Heart left ventricle (tissue), 13 donors: ENCODE data around the gene TBRG4.

Source experiments
- POLR2A ChIP-seq, 2 donors: fragments of 450-650 bp; IDR thresholded peaks; one replicate each; pipeline ENCODE4 v1.6.1; 2017; ENCODE audit warnings: antibody characterized with exemption in 2 of 2, mild to moderate bottlenecking in 2 of 2, moderate library complexity in 2 of 2
- TF ChIP-seq, protein P1 (sequence below), 12 donors: fragments of 200-600 bp; sonication (generic) in 4 of 12; IDR thresholded peaks; one replicate each; pipeline versions ENCODE4 v1.5.0 to v1.8.0; 2018 to 2022; ENCODE audit warnings: antibody characterized with exemption in 12 of 12, mild to moderate bottlenecking in 5 of 12
- donor health status: ischemic (EF 13 %, LVEDD 7.1; RV severe dilation, severe dysfunction).
- donor health status: DM: no; HTN: yes; CAD: no.
- donor health status: DM: no; HTN: no; CAD: no.
- donor health status: ischemic (EF 25% LVEDD 6.9; RV normal size, moderate dysfunction).
- donor health status: ischemic (EF 25% LVEDD 5.7; RV mildly dilated, moderate dysfunction).
- donor health status: ischemic (EF 35%, LVEDD 5.7; RV mildly dilated, moderate dysfunction).
- donor health status: nonischemic (EF 11% LVEDD 7.7; RV severe dilation, severe dysfunction).
- donor health status: DM: yes; HTN: yes; CAD: no.
- donor health status: PGD.
- donor health status: ischemic (EF 29% LVEDD 5.4; RV normal size, mild dysfunction).
- donor health status: nonischemic (EF 23%, LVEDD 6.1; RV moderate dilation, normal function).

GRCh38 chr7:45098983-45099839 lies 12.3 kb downstream of the TBRG4 start:
- TF ChIP-seq POLR2A (IDR thresholded peaks at IDR 0.05) = no peak
- TF ChIP-seq, protein P1, sequence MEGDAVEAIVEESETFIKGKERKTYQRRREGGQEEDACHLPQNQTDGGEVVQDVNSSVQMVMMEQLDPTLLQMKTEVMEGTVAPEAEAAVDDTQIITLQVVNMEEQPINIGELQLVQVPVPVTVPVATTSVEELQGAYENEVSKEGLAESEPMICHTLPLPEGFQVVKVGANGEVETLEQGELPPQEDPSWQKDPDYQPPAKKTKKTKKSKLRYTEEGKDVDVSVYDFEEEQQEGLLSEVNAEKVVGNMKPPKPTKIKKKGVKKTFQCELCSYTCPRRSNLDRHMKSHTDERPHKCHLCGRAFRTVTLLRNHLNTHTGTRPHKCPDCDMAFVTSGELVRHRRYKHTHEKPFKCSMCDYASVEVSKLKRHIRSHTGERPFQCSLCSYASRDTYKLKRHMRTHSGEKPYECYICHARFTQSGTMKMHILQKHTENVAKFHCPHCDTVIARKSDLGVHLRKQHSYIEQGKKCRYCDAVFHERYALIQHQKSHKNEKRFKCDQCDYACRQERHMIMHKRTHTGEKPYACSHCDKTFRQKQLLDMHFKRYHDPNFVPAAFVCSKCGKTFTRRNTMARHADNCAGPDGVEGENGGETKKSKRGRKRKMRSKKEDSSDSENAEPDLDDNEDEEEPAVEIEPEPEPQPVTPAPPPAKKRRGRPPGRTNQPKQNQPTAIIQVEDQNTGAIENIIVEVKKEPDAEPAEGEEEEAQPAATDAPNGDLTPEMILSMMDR (IDR thresholded peaks at IDR 0.05) = no peak
